GM19035 (cell line): ENCODE data around the gene MALT1.
"Not testable (repeated sequence)": the region's sequence is repeated elsewhere in the genome, so short reads cannot be mapped to it uniquely, and the experiment has no call there.

Experiments
- ATAC-seq: cut with Tn5 transposase; IDR thresholded peaks from one replicate; pipeline ENCODE4 v1.9.1; 2021; ENCODE audit not compliant: unreplicated experiment

Gene MALT1

DNA sequence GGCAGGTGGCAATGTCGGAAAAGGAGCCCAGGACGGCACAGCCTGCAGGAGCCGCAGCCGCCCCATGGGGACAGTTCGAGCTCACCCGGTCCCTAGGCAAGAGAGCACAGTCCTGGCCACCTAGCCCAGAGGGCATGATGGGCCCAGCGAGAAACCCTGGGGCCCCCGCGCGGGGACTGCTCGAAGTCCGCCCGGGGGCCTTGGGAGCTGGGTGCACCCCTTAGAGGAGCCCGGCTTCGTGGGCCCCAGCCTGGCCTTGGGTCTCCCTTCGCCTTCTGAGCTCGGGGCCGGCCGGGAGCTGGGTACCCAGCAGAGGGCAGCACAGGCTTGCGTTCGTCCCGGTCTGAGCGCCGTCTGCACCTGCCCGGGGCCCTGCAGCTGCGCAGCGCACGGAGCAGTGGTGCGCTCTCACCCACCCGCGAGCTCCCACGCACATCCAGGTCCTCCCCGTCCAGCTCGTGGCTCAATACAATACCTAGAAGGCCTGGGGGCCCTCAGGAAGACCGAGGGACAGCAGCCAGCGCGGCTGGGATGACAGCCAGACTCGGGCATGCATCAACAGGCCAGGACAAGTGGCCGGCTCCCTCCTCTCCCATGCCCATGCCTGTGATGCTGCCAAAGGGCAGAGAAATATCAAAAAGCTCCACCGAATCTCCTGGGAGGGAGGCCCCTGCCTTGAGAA is 97.2 kb downstream of the MALT1 start:
- ATAC-seq: peak; percentile 89

DNA sequence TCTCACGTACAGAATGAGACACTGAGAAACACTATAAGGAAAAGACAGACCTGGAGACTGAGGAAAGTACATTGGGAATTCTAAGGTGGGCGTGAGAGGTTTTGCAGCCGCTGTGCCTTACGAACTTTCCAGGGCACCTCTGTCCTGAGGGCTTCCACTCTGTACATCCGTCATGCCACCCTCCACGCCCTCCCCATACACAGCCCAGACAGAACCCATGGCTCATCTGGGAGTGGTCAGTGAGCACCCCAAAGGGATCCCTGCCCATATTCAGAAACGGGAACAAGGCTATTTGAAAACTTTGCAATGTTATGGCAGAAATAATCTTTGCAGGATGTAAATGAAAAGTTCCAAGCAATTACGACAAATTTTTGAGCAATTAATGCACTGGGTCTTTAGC is 98.1 kb downstream of the MALT1 start:
- ATAC-seq: no peak

DNA sequence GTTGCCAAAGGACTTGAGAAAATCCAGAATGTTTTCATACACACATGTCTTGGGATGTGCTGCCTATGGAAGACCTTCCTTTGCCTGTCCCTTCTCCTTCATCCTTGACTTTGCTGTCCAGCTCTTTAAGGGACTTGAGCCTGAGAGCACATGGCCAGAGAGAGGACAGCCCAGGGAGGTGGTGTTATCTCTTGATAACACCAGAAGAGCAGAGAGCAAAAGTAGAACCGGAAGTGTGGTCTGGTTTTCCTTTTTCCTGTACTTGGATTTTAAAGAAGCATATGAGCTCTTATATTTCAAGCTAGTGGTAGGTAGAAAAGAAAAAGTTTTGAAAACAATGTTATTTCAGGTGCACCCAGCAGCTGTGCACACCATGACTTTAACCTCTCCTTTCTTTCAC is 99.3 kb downstream of the MALT1 start:
- no peak for ATAC-seq

GRCh38 chr18:58772161-58772560 is 100.9 kb downstream of the MALT1 start:
- ATAC-seq: no peak

GRCh38 chr18:58776084-58776483 is 104.8 kb downstream of the MALT1 start:
- ATAC-seq: no peak

DNA sequence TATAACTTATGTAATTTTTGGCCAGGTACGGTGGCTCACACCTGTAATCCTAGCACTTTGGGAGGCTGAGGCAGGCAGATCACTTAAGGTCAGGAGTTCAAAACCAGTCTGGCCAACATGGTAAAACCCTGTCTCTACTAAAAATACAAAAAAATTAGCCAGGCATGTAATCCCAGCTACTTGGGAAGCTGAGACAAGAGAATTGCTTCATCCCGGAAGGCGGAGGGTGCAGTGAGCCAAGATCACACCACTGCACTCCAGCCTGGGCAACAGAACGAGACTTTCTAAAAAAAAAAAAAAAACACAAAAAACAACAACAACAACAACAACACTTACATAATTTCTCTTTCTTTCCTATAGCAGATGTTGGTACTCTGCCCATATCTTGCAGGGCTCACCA is 105.3 kb downstream of the MALT1 start:
- ATAC-seq: not testable (repeated sequence)

- ATAC-seq: no peak
Measured at GRCh38 chr18:58777471-58777870, 106.2 kb downstream of the MALT1 start.

DNA sequence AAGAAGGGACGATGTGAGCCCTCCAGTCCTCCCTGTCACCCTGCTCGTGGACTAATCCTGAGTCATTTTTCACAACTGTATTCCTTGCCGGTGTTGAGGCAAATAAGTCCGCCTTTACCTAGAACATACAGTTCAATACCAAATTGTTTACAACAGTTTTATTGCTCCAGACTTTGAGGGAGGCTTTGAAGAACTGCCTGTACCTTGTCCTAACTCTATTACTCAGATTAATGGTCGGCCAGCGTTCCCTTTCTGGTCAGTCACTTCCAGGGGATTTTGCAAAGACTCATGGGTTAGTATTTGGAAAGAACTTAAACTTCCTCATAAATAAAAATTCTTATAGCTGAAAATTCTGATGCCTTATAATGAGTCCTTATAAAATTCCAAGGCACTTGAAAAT is 108.3 kb downstream of the MALT1 start:
- ATAC-seq: no peak

GRCh38 chr18:58780045-58780444 is 108.8 kb downstream of the MALT1 start:
- ATAC-seq: no peak

GRCh38 chr18:58781627-58782194 is 110.4 kb downstream of the MALT1 start:
- ATAC-seq: no peak

- ATAC-seq: no peak
Measured at GRCh38 chr18:58784601-58785137, 113.4 kb downstream of the MALT1 start.

DNA sequence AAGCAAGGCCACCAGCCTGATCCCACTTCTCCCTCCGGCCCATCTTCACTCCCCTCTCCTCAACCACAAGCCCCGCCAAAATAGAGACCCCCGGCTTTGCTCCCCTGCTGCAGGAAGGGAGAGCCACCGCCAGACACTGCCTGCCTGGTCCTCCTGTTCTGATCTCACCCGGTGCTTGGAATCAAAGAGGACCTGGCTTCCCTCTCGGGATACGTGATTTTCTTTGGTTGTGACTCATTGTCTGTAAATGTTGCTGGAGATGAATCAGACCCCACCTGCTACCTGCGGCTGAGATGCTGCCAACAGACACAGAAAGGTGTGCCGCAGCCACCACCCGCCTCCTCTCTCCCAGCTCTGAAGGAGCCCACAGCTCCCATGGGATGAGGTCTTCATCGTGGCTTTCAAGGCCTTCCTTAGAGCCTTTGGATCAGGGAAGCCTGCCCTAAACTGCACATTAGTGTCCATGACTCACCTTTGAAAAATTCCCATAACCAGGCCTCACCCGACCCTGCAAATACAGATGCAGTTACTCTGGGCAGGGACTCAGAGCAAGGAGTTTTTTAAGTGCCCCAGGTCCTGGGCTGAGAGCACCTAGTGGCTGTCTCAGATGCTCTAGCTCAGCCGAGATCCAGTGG is 114.0 kb downstream of the MALT1 start:
- ATAC-seq: no peak

GRCh38 chr18:58785870-58786269 is 114.6 kb downstream of the MALT1 start:
- ATAC-seq: no peak

DNA sequence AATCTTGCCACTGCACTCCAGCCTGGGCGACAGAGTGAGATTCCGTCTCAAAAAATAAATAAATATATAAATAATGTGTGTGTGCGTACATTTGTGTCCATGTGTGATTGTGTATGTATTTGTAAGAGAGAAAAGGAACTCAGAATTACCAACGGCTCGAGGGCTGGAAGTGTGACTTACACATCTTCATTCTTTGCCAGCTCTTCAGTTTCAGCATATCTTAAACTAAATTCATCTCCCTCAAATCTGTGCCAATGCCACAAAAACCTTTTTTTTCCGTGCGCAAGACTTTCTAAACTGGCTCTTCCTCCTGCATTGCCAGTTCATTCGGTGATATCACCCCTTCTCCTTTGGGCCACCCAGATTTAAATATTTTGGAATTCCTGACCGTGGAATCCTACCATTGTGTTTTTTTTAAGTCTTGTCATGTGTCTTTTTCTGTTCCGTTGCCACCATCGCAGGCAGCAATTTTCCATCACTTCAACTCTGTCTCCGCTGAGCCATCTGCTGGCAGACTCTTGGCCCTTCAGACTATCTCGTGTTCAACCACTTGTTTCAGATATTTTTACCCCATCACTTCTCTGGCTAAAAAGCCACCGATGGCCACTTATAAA is 116.4 kb downstream of the MALT1 start:
- ATAC-seq: no peak

DNA sequence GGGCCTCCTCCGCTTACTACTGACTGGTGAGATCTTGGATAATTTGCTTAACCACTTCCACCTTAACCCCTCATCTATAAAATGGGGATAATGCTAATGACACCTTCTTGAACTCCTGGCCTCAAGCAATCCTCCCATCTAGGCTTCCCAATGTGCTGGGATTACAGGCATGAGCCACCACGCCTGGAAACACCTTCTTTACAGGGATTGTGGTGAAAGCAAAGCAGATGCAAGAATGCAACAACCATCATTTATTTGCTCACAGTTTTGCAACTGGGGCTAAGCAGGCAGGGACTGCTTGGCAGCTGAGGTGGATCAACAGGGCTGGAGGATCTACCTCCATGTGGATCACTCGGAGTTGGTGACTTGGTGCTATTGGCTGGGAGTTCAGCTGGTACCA is 117.2 kb downstream of the MALT1 start:
- no peak for ATAC-seq

DNA sequence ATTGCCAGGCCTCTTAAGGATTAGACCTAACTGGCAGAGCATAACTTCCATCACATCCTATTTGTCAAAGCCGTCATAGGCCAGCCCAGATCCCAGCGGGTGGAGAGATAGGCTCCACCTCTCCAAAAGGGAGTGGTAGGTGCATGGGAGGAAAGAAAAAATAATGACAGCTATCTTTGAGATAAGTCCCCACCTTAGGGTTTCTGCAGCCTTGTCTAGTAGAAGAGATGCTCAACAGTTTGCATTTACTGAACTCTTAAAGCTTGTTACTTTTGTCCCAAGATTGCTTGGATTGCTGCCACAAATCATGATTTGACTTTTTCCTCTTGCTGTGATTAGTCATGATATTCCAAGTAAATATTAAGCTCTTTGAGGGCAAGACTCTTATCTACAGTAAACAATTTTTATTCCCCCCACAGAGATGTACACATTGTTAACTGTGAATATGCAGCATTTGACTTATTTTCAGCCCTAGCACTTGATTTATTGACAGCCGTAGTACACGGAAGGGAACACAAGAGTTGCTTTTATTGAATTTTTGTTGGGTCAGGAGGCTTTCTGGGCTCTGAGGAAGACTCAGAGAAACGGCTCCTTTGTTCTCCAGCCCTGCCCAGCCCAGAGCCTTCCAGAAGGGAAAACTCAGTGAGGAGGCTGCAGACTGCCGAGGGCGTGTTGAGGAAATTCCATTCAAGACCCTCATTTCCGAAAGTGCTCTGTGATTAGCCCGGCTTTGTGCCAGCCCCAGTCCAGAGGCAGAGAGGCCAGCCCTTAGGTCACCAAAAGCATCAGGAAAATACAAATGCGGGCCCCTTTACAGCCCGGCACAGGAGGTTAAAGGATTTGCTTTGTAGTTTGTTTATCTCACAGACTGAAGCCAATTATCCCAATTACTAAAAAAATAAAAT is 118.0 kb downstream of the MALT1 start:
- ATAC-seq: no peak

- ATAC-seq: no peak
Measured at GRCh38 chr18:58789876-58790240, 118.6 kb downstream of the MALT1 start.

GRCh38 chr18:58792086-58792485 is 120.8 kb downstream of the MALT1 start:
- peak; percentile 92 for ATAC-seq

DNA sequence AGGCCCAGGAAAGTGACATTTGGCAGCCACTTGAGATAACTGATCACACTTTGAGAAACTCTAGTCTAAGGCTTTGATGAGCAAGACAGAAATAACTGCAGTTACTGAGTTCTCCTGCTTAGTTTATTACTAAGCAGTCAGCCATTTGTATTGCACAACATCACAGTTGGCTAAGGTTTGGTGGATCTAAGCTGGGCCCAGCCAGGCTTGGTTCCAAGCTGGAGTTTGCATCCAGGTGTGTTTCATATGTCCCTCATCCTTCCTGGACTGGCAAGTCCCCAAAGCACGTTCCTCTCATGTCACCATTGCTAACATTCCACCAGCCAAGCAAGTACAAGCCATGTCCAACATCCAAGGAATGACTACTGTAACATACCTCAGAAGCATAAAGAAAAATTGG is 122.1 kb downstream of the MALT1 start:
- ATAC-seq: no peak

DNA sequence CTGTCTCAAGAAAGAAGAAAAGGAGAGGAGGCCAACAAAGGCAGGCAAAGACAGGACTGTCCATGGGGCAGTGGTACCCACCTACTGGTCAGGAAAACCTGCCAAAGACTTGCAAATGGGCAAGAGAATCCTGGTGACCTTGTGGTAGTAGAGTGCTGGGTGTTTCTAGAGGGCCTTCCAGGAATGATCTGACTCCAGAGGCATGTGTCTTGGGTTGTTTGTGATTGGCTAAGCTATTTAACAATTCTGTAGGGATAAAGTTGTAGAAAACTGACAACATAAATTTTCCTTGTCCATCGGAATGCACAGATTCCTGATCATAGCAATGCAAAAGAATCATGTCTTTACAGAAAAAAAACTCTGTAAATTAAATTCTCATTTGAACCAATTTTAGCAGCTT is 125.0 kb downstream of the MALT1 start:
- no peak for ATAC-seq

- peak; percentile 90 for ATAC-seq
Measured at GRCh38 chr18:58800582-58800981, 129.3 kb downstream of the MALT1 start.
